ENCODE results near the gene IFFO2. TPM values are rescaled to one million over a fixed set of nuclear protein-coding genes. Genes with fewer than 3 reads are reported as not detected.

IFFO2 gene
- total RNA-seq, 1 experiment from 2014 or later = 15.6 TPM

- Histone ChIP-seq H4K20me1 (ENCODE audit: insufficient read depth) (no peaks in the 10 kb centered on the region), H3K4me2 (ENCODE audit: low read length) (no peak overlapping the region), H3K27ac (ENCODE audit: low read depth, low read length) (no peak overlapping the region), H3K79me2 (ENCODE audit: insufficient read depth, low read length) (no peaks in the 10 kb centered on the region), H3K9me2 (ENCODE audit: insufficient read depth) (no peaks in the 10 kb centered on the region), H2AFZ (ENCODE audit: low read depth, low read length, poor library complexity, severe bottlenecking) (no peak overlapping the region), H3K9me3 (ENCODE audit: control insufficient read depth in 1 of 2, insufficient read depth in 1 of 2, low read depth in 1 of 2, low read length in 2 of 2) (no peaks in the 10 kb centered on the region), H3K4me1 (ENCODE audit: control insufficient read depth in 1 of 2, insufficient read depth in 2 of 2, low read length in 2 of 2) (peaks cover 12 to 18% of the 10 kb centered on the region in 2 experiments), H3K27me3 (ENCODE audit: insufficient read depth, low read length) (no peaks in the 10 kb centered on the region), H3K4me3 (replicated peaks in 1 of 2; ENCODE audit: low read depth in 1 of 2, low read length in 2 of 2) (no peak overlapping the region), H3K36me3 (ENCODE audit: control insufficient read depth in 1 of 2, insufficient read depth in 2 of 2, low read length in 2 of 2) (no peaks in the 10 kb centered on the region), H3K9ac (ENCODE audit: low read length) (no peak overlapping the region)
- ChIA-PET CTCF (interaction anchor here (1.4 to 1.9 kb wide), 2 partner anchors 14 to 302 kb away, joined by 4 to 8 read pairs; no protein-coding TSS in a partner anchor), POLR2A (no interaction called here), RAD21 (ENCODE audit: low non-redundant PET in 1 of 2, low total read pairs in 2 of 2, uncharacterized antibody in 2 of 2, unreplicated experiment in 2 of 2) (no interaction called here)
- intact Hi-C loops (cut with micrococcal nuclease) = loop anchor here (5.0 to 10.0 kb wide), 2 partner anchors 113 to 755 kb away; no protein-coding TSS in a partner anchor
- no TSS peak for BruUV-seq (replicated peaks)
- TF ChIP-seq CTCF (IDR thresholded peaks at IDR 0.05 in 2 of 3, conservative IDR thresholded peaks at IDR 0.05 in 1 of 3; ENCODE audit: borderline replicate concordance in 1 of 3, insufficient read depth in 1 of 3, low read depth in 2 of 3, low read length in 2 of 3) (no peak), JUND (IDR thresholded peaks at IDR 0.05) (no peak), YY1 (IDR thresholded peaks at IDR 0.05; ENCODE audit: extremely low read depth, insufficient replicate concordance, low read depth, low read length) (no peak), ZFX (IDR thresholded peaks at IDR 0.05) (no peak), POLR2AphosphoS5 (IDR thresholded peaks at IDR 0.05; ENCODE audit: low read depth, low read length) (no peak), ZBTB33 (IDR thresholded peaks at IDR 0.05; ENCODE audit: extremely low read depth, insufficient replicate concordance, low read length) (no peak)
- ATAC-seq (no peak), DNase-seq (ENCODE audit: low read depth, low spot score) (no peak)
Measured at GRCh38 chr1:18899363-18900049, 57.0 kb downstream of the IFFO2 start.
